Left colon (tissue), 2 donors: ENCODE measurements around the gene MBD2. TPM values are rescaled to one million over a fixed set of nuclear protein-coding genes. Genes with fewer than 3 reads are reported as not detected.
A peak's percentile ranks its signal among the peaks of the same experiment; 100 is the strongest.
"Not testable (repeated sequence)": the region's sequence is repeated elsewhere in the genome, so short reads cannot be mapped to it uniquely, and the experiment has no call there.

Experiments used
- ATAC-seq: fragments of 200-7000 bp; cut with Tn5 transposase; one replicate; pipeline ENCODE4 v1.9.1; 2020; ENCODE audit warnings: mild to moderate bottlenecking, moderate library complexity
- DNase-seq, 2 donors: peaks; one replicate each; pipeline ENCODE4 v3.0.0-alpha.2; 2020
- intact Hi-C, 2 donors: fragments of 100-400 bp; cut with DNase I in 1 of 2; cut with micrococcal nuclease in 1 of 2; formaldehyde crosslinking; loops; one replicate each; pipeline versions ENCODE4 v1.11.2 to v1.14.0; 2022; cut with DNase I, micrococcal nuclease
- total RNA-seq, 2 donors: library from RNA; stranded (reverse); fragmentation: NEBNext Ultra II Directional; extraction: Animal tissue kit (Norgen Biotek cat#: 25700); gene quantifications; one replicate each; pipeline ENCODE4 v1.2.1, GENCODE V29; 2021
- donor health status: DM: no; HTN: no; CAD: no.
- donor health status: DM: yes; HTN: yes; CAD: no.

Gene MBD2
- total RNA-seq, 2 donors from 2014 or later: 109 to 115 TPM

DNA sequence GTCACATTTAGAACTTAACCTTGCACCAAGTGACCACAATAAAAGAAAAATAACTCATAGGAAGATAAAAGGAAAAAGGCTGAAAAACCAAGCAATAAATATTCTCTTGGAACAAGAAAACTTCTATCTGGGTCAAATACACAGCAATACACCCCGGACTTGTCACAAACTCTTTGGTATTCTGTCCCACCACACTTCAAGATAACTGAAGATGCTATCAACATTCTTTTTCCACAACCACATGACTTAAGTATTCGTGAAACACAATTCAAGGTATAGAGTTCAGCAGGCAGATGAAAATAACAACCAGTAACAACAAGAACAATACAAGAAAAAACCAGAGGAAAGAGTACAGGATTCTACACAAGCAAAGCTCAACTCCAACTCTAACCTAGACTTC lies 18.0 kb downstream of the MBD2 start:
- intact Hi-C loops: no loop called here
- DNase-seq: no peak
- no peak for ATAC-seq

DNA sequence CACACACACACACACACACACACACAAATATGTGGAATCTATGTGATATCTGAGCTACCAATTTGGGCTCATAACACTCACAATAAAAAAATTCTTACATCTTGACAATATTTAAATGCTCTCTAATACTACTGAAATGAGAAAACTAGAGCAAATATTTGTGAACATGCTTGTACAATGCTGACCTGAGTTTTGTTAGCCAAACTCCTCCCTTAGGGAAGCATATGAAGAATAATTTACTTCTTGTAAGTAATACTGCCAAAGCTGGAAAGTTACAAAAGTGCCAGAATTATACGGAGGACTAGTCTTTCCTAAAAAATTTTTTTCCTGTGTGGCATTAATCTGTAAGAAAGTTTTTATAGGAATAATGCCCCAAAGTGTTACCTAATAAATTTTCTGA lies 18.5 kb downstream of the MBD2 start:
- DNase-seq: no peak
- intact Hi-C loops: no loop called here
- no peak for ATAC-seq

- ATAC-seq, DNase-seq, intact Hi-C loops: not testable (repeated sequence)
Measured at GRCh38 chr18:54205448-54205847, 19.0 kb downstream of the MBD2 start.

DNA sequence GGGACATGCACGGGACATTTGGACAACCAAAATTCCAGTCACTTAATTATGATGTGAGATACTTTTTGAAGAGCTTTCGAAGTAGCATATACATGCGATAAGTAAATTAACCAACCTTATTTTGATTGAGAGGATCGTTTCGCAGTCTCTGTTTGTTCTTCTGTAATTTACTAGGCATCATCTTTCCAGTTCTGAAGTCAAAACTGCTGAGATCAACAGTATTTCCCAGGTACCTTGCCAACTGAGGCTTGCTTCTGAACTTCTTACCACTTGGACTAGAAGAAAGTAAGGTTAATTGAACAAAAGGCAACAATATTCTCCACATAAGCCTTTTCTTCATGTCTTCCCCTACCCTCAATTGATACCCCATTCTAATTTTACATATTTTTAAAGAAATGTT lies 19.6 kb downstream of the MBD2 start:
- no peak for DNase-seq
- intact Hi-C loops: no loop called here
- ATAC-seq: no peak

GRCh38 chr18:54203914-54204313 lies 20.6 kb downstream of the MBD2 start:
- intact Hi-C loops: no loop called here
- no peak for DNase-seq
- ATAC-seq: no peak

- ATAC-seq: no peak
- no peak for DNase-seq
- intact Hi-C loops: no loop called here
Measured at GRCh38 chr18:54202851-54203250, 21.6 kb downstream of the MBD2 start.

DNA sequence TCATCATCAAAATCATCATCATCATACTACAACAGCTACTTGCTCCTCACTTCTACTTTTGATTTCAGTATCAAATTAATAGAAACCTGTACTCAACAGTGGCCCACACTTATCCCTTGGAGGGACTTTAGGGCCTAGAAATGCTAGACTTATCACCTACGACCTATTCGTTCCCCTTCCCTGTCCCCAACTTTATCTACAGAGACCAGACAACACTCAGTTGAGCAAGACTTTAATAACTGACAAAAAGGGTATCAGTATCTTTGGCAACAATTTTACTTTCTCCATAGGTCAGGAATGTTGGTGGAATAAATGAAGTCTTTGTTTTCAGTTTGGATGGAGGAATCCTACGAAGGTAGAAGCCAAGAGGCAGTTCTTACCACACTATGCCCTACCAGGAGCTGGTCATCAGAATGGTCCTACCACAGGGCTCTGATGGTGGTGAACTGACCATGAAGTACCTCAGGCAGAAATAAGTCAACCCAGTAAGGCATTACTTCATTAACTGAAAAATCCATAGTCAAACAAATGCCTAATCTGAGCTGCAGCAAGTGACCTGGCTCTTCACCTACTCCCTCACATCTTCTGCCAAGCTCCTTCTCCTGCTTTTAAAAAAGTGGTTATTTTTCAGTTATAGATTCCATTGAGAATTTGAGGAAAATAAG lies 26.6 kb downstream of the MBD2 start:
- intact Hi-C loops: no loop called here
- DNase-seq (no peak), ATAC-seq (no peak)

- ATAC-seq: no peak
Measured at GRCh38 chr18:54193786-54194185, 30.7 kb downstream of the MBD2 start.

GRCh38 chr18:54192900-54193299 lies 31.6 kb downstream of the MBD2 start:
- ATAC-seq (no peak), DNase-seq (no peak)
- intact Hi-C loops: no loop called here

More at GRCh38 chr18:54193786-54194185, 30.7 kb downstream of the MBD2 start:
- DNase-seq: no peak
- intact Hi-C loops: no loop called here

GRCh38 chr18:54192415-54192814 lies 32.1 kb downstream of the MBD2 start:
- intact Hi-C loops: no loop called here

GRCh38 chr18:54191352-54191751 lies 33.1 kb downstream of the MBD2 start:
- DNase-seq (no peak), ATAC-seq (no peak)
- intact Hi-C loops: no loop called here

More at GRCh38 chr18:54192415-54192814, 32.1 kb downstream of the MBD2 start:
- no peak for ATAC-seq
- no peak for DNase-seq

GRCh38 chr18:54187372-54187771 lies 37.1 kb downstream of the MBD2 start:
- intact Hi-C loops: no loop called here
- DNase-seq (no peak), ATAC-seq (peak; percentile 98)

DNA sequence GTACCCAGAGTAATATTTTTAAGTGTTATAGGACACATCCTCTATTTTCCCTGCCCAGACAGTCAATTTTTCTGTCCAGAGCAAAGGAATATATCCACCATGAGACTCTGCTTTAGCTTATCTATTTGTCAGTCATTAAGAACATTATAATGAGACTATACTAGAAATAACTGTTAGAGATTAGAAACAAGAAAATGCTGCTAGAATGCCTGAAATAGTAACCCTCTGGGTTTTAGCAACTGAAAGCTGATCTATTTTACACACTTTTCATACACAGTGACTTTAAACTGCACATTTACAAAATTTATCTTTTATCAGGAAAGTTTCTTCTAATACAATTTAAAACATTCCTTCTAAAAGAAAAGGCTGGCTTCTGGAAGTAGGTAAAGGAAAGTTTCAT lies 39.6 kb downstream of the MBD2 start:
- DNase-seq: no peak
- intact Hi-C loops: no loop called here
- no peak for ATAC-seq

- no peak for ATAC-seq
- DNase-seq: no peak
- intact Hi-C loops: no loop called here
Measured at GRCh38 chr18:54183390-54183789, 41.1 kb downstream of the MBD2 start.

GRCh38 chr18:54181856-54182602 lies 42.4 kb downstream of the MBD2 start:
- intact Hi-C loops: no loop called here
- DNase-seq (no peak), ATAC-seq (no peak)

DNA sequence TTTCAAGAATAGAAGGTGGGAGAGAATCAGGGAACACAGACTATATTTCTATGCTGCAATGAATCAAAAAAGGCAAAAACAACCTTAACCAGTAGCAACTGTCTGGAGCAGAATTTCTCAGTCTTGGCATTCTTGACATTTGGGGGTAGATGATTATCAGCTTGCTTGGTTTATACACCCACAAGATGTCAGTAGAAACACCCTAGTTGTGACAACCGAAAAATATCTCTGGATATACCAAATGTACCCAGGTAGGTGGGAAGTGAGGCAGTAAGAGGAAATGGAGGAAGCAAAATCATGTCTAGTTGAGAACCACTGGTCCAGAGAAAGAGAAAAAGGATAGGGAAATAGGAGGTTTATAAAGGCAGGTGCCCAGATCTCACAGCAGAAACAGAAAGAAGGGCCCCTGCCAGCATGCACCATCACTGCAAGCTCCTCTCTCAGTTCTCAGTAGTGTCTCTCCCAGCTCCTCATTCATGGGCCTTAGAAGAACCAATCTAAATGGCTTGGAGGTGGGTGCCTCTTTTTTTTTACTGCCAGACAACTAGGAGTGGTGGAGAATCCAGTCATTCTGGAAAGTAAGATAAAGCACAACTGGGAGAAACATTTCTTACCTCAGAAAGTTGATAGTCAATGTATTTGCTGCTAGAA lies 50.4 kb downstream of the MBD2 start:
- ATAC-seq (no peak), DNase-seq (no peak)
- intact Hi-C loops: no loop called here

DNA sequence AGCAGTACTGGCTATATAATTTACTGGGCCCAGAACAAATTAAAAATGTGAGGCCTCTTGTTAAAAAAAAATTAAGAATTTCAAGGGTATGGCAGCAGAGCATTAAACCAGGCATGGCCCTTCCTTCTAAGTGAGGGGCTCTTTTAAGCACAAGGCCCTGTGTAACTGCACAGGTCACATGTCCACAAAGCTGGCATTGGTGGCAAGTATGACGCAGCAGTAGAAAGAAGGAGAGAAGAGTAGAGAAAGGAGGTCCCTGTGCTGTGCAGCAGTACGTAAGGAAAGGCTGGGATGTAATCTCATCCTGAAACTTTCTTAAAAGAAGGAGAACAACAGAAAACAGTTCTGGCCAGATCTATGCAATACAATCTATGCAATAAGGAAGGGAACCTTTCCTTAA lies 51.2 kb downstream of the MBD2 start:
- ATAC-seq: no peak
- intact Hi-C loops: no loop called here
- no peak for DNase-seq

- ATAC-seq (no peak), DNase-seq (no peak)
- intact Hi-C loops: no loop called here
Measured at GRCh38 chr18:54169431-54170403, 54.8 kb downstream of the MBD2 start.

GRCh38 chr18:54165450-54165849 lies 59.0 kb downstream of the MBD2 start:
- DNase-seq (no peak), ATAC-seq (no peak)
- intact Hi-C loops: no loop called here
